Iris pigment epithelial cell (primary cell): ENCODE data around the gene PTPRF.

Experiments used
- DNase-seq: peaks from one replicate; pipeline ENCODE4 v3.0.0-alpha.2; 2011; ENCODE audit warnings: low read depth

The PTPRF gene

DNA sequence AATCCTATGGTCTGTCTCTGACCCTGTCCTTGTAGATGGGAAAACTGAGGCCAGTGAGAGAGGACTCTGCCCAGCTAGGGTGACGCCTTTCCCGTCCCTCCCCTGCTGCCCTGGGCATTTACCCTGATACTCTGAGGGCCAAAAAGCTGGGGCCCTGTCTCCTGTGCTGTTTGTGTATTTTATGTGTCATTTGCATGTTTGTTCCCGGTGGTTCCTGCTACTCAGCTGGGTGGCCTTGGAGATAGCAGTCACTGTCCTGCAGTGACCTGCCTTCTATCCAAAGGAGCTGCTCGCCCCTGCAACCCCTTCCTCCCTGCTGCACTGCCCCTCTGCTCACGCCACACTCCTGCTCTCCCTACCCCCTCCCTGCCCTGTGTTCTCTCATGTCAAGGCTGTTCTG lies 78.1 kb downstream of the PTPRF start:
- DNase-seq = no peak

DNA sequence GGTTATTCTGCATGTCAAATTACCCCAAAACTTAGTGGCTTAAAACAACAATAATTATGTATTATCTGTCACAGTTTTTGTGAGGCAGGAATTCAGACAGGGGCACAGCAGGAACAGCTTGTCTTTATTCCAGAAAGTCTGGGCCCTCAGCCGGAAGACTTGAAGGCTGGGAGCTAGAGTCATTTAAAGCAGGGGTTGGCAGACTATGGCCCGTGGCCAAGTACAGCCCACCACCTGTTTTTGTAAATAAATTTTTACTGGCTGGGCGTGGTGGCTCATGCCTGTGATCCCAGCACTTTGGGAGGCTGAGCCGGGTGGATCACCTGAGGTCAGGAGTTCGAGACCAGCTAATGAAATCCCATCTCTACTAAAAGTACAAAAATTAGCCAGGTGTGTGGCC lies 79.7 kb downstream of the PTPRF start:
- no peak for DNase-seq

DNA sequence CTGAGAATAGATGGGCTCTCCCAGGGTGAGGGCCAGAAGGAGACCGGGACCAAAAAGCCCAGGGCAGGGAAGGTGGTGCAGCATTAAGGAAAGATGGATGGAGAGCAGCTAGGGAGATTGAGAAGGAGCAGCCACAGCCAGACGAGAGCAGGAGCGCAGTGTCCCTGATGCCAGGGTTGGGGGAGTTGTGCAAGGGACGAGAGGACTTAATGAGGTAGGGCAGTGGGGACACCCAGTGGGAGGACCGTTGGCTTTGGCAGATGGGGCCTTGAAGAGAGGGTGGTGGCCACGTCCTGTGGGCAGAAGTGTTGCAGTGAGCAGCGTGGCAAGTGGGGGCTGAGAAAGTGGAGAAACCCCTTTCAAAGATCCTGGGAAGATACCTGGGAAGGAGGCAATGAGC lies 81.3 kb downstream of the PTPRF start:
- no peak for DNase-seq

- no peak for DNase-seq
These were observed 81.7 kb downstream of the PTPRF start for GRCh38 chr1:43612406-43612805.

DNA sequence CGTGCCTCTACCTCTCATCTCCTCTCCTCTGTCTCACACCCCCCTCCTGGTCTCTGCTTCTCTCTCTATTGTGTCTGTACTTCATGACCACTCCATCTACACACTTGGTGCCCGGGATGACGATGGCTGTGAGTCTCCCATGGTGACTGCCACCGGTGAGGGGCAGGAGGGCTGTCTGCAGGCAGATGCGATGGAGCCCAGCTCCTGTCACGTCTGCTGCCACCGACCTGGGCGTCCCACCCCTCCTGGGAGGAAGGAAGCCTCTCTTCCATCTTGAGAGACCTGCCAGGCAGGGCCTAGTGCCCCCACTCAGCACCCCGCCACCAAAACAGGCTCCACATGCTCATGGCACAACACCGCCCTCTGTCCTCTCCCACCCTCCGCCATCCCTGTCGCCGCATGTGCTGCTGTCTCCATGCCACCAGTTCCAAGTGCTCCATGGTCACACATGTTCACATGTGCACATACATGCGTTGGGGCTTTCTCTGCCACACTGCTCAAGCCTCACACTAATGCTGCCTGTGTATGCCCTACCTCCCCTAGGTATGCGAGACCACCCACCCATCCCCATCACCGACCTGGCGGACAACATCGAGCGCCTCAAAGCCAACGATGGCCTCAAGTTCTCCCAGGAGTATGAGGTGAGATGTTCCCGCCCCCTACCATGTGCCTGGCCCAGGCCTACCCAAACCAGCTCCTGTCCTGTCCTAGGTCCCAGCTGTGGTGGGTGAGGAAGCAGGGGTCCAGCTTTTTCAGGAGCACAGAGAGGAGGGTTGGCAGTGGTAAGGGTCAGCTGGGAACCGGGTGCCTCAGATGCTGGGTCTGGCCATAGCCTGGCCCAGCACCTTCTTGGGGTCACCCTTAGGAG lies 82.6 kb downstream of the PTPRF start:
- no peak for DNase-seq

- DNase-seq = no peak
These were observed 83.5 kb downstream of the PTPRF start for GRCh38 chr1:43614211-43614610.

- no peak for DNase-seq
These were observed 84.2 kb downstream of the PTPRF start for GRCh38 chr1:43614891-43615290.

GRCh38 chr1:43616383-43616782 lies 85.7 kb downstream of the PTPRF start:
- no peak for DNase-seq

DNA sequence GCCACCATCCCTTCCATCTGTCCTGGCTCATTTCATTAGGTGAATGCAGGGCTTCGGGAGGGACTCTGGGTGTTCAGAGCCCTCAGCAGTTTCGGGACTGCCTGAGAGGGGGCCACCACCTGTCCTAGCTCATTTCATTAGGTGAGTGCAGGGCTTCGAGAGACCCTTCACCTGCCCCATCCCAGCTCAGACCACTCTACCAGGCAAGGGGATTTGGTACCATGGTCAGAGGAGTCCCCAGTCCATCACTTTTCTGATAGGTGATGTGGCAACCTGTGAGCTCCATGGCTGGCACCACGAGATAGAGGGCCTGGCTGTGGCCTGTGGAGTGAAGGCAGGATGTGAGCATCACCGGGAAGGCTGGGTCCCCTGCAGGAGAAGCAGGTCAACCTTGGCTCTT lies 86.3 kb downstream of the PTPRF start:
- no peak for DNase-seq

- DNase-seq = no peak
These were observed 87.0 kb downstream of the PTPRF start for GRCh38 chr1:43617668-43618067.

GRCh38 chr1:43618521-43619313 lies 88.0 kb downstream of the PTPRF start:
- no peak for DNase-seq

DNA sequence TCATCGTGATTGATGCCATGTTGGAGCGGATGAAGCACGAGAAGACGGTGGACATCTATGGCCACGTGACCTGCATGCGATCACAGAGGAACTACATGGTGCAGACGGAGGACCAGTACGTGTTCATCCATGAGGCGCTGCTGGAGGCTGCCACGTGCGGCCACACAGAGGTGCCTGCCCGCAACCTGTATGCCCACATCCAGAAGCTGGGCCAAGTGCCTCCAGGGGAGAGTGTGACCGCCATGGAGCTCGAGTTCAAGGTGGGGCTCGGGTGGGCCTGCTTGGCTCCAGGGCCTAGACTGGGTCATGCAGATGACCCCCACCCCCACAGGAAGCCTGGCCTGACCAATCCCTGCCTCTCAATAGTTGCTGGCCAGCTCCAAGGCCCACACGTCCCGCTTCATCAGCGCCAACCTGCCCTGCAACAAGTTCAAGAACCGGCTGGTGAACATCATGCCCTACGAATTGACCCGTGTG lies 88.7 kb downstream of the PTPRF start:
- DNase-seq = no peak

DNA sequence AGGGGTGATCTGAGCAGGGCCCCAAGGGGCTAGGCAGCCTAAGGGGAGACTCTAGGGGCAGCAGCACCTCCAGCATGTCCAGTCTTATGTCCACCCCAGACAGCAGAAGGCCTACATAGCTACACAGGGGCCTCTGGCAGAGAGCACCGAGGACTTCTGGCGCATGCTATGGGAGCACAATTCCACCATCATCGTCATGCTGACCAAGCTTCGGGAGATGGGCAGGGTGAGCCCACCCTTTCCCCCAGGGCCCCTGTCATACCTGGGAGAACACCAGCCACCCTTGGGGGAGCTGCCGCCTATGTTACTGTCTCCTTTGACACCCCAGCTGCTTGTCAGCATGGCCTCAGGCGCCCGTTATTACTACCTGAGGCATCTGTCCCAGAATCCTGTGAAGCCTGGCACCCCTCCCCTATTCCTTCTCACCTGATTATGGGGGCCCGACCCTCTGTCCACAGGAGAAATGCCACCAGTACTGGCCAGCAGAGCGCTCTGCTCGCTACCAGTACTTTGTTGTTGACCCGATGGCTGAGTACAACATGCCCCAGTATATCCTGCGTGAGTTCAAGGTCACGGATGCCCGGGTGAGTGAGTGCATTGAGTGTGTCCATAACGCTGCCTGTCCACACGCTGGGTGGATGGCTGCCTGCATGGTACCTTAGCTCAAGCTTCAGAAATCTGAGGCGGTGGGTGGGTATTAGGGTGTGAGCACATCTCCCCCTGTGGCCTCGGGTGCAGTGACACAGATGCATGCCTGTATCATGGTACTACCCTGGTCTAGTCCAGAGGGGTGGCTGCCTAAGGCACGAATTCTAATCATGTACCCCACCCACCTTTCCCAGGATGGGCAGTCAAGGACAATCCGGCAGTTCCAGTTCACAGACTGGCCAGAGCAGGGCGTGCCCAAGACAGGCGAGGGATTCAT lies 89.6 kb downstream of the PTPRF start:
- DNase-seq = no peak

- DNase-seq = no peak
These were observed 90.3 kb downstream of the PTPRF start for GRCh38 chr1:43620956-43621355.

DNA sequence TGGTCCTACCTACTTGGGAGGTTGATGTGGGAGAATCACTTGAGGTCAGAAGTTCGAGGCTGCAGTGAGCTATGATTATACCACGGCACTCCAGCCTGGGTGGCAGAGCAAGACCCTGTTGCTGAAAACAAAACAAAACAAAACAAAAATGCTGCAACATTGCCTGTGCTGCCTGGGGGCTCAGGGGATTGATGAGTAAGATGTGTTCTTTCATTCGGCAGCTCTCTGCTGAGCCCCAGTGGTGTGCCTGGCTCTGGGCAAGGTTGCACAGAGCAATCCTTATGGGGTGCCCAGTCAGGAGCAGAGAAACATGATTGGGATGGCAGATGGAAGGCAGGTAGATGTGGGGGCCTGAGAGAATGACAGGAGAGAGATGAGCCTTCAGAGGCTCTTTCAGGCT lies 90.7 kb downstream of the PTPRF start:
- DNase-seq = no peak

DNA sequence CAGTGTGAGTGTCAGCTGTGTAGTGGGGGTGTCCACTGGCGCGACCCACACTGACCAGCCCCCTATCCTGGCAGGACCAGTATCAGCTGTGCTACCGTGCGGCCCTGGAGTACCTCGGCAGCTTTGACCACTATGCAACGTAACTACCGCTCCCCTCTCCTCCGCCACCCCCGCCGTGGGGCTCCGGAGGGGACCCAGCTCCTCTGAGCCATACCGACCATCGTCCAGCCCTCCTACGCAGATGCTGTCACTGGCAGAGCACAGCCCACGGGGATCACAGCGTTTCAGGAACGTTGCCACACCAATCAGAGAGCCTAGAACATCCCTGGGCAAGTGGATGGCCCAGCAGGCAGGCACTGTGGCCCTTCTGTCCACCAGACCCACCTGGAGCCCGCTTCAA lies 91.2 kb downstream of the PTPRF start:
- no peak for DNase-seq

DNA sequence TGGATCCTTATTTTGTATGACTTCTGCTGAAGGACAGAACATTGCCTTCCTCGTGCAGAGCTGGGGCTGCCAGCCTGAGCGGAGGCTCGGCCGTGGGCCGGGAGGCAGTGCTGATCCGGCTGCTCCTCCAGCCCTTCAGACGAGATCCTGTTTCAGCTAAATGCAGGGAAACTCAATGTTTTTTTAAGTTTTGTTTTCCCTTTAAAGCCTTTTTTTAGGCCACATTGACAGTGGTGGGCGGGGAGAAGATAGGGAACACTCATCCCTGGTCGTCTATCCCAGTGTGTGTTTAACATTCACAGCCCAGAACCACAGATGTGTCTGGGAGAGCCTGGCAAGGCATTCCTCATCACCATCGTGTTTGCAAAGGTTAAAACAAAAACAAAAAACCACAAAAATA lies 91.8 kb downstream of the PTPRF start:
- DNase-seq = no peak

GRCh38 chr1:43622901-43623780 lies 92.5 kb downstream of the PTPRF start:
- no peak for DNase-seq

GRCh38 chr1:43625063-43625780 lies 94.5 kb downstream of the PTPRF start:
- no peak for DNase-seq

GRCh38 chr1:43632135-43632670 lies 101.5 kb downstream of the PTPRF start:
- DNase-seq = no peak
